ENCODE measurements around the gene NDRG4.

NDRG4 gene, protein sequence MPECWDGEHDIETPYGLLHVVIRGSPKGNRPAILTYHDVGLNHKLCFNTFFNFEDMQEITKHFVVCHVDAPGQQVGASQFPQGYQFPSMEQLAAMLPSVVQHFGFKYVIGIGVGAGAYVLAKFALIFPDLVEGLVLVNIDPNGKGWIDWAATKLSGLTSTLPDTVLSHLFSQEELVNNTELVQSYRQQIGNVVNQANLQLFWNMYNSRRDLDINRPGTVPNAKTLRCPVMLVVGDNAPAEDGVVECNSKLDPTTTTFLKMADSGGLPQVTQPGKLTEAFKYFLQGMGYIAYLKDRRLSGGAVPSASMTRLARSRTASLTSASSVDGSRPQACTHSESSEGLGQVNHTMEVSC

DNA sequence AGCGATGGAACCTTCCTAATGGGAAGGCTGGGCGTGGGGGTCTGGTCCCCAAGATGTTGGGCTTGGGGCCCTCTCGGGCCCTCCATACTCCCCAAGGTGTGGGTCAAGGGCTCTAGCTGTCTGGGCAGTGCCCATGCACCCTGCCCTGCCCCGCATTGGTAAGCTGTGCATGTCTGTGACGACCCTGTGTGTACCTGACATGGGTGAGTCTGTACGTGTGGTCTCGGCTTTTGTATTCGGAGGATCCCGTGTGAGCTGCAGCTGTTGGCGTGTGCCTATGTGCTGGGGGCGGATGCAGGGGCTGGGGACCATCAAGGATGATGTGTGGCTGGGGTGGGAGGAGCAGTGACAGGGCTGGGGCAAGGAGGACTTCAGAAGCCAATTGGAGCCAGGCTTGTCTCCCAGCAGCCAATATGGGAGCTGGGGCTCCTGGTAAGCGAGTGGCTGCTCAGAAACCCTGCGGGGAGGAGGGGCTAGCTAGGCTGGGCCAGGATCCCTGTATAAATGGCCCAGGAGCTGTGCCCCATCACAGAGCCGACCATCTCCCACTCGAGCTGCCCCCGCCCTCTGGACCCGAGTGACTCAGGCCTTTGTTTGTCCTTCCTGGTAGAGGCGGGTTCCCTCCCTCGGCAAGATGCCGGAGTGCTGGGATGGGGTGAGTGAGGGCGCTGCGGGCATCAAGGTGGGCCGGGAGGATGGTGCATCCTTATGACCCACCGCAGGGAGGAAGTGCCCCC, at the start of gene NDRG4:
Gene NDRG4, plus strand, starts transcription at position 529 of the 737 bp plus-strand sequence. Its CDS starts 106 bp downstream, at position 635.
- peak; percentile 82 for DNase-seq (ENCODE audit: low spot score)

DNA sequence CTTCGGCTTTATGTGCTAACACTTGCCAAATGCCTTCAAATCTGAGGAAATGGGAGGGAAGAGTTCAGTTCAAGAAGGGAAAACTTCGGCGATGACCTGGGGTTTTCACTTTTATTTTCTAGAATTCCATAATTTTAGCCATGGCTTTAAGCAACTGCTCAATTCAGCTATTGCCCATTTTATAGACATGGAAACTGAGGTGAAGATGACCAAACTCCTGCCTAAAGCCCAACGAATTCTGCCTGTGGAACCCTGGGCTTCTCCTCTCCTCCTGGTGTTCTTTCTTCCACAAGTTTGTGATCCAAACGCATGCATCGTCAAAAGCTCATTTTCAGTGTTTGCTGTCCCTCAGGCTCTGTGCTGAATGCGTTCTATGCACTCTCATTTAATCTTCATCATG, 49.4 kb upstream of the NDRG4 start:
- no peak for DNase-seq (ENCODE audit: low spot score)

DNA sequence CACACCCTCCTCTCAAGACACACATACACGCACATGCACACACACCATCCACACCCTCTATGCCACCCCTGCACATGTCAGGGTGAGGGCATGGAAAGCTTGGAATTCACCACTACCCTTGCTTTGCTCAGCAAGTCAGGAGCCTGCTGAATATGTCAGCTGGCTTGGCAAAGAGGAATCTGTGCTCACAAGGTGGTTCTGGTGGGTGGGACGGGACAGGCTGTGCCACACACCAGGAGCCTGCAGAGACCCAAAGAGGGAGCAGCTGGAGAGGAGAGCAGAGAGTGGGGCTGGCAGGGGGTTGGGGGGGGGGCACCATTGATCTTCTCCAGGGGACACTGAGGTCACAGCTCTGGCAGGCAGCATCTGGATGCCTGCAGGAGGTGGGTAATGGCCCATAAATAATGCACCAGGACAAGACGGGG, 48.7 kb upstream of the NDRG4 start:
- DNase-seq (ENCODE audit: low spot score): no peak

DNA sequence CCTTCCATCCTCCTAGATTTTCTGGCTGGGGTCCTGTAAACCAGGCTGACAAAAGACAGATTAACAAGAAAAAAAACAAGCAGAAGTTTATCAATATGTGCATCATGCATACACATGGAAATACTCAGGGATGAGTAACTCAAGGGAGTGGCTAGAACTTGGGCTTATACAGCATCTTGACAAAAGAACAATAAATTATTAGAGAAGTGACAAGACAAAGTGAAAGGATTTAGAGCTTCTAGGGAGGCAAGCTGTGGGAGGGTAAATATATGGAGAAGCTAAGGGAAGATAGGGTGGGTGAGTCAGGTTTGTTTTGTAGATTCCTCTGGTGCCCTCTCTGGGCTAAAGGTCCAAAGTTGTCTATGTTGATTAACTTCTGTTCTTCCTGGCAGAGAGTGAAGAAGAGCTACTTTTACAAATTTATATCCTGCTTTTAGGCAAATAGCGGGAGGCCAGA, 48.0 kb upstream of the NDRG4 start:
- no peak for DNase-seq (ENCODE audit: low spot score)

DNA sequence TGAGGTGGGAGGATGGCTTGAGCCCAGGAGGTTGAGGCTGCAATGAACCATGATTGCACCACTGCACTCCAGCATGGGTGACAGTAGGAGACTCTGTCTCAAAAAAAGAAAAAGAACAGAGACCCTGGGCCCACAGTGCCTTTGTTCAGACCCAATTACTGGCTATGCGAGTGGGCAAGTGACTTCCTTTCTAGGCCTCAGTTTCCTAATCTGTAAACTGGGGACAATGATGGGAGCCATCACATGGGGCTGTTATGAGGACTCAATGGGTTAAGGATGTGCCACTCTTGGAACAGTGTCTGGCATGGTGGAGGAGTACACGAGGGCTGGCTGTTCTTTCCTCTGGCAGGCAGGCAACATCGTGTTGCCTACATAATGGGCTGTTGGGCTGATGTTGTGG, 47.3 kb upstream of the NDRG4 start:
- DNase-seq (ENCODE audit: low spot score): no peak

DNA sequence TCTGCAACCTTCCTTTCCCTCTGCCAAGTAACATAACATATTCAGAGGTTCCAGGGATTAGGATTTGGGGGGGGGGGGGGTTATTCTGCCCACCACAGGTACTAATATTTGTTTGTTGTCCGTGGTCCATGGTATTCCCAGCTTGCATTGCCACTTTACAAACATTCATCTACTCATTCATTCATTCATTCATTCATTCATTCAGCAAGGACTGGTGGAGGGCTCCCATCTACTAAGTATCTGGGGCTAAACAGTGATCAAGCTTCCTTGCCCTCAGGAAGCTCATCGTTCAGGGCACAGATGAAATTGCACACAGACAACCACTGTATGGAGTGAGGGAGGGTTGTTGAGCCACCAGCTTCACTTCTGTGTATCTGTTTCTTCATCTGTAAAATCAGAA, 45.8 kb upstream of the NDRG4 start:
- no peak for DNase-seq (ENCODE audit: low spot score)

DNA sequence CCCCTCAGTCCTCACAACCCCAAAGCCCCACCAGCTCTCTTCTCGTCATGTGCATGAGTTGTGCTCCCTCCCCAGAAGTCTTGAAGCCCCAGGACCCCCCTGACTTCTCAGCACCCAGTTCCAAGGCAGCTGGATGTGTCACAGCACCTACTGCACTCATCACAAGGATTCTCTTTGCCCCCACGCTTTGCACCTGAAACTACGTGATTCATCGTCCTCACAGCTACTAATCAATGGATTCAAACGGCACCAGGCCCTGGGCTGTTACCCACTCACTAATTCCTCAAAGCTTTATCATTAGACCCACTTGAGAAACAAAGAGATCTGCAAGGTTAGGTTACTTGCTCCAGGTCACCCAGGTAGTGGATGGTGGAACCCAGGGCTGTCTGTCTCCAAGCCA, 45.1 kb upstream of the NDRG4 start:
- DNase-seq (ENCODE audit: low spot score): no peak

DNA sequence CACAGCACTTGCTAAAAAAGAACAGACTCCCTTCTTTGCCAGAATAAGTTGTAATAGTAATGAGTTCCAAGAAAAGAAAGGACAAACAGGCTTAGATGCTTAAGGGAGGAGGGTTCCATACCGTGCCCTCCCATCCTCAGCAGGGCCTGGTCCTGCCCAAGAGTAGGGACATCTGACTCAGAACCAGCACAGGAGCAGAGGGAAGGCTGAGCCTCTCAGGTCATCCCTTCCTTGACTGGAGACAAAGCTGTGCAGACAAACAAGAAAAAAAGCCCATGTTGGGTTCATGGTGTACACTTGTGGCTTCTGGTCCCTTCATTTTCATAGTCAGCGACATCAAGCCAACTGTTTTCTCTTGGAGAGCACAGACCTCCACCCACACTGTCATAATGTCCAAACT, 44.2 kb upstream of the NDRG4 start:
- no peak for DNase-seq (ENCODE audit: low spot score)

DNA sequence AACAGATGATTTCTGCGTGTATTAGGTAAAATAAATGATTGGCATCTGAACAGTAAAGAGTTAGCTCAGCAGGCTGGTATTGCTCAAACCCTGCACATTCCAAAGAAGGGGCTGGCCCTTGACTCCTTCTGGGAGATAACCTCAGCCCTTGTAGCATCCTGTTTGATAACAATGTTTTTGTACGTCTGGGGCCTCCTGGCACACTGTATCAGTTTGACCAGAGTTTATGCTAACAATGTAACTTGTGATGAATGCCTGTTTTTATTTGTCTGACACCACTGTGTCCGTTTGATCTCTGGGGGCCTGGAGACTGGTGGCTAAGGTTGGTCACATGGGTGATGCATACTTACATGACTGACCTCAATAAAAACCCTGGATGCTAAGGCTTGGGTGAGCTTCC, 43.8 kb upstream of the NDRG4 start:
- DNase-seq (ENCODE audit: low spot score): no peak

DNA sequence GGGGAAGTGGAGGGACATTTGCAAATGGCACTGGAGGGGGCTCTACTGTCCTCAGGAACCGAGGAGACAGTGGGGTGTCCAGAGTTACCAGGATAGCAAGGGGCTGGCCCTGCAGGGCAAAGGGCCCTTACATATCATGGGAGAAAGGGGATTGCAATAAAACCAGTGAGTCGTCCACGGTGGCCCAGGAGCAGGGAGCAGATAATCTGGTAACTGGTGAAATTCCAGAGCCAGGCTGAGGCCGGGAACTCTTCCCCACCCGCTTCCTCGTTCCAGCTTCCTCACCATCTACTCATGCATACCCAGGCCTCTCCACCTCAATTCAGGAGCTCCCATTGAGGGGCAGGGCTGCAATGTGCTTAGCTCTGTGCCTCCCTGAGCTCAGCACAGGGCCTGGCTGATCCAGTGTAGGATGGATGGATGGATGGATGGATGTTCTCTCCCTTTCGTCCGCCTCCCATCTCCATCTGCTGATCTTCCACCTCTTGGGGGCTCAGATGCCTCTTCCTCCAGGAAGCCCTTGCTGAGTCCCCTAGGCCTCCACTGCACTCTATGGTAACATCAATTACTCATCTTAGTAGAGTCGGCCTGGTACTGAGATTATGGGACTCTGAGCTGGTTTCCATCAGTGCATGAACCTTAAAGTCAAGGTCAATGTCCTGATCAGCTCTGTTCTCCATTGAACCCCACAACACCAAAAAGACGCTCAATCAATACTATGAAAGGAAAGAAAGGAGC, 41.2 kb upstream of the NDRG4 start:
- DNase-seq (ENCODE audit: low spot score): no peak

DNA sequence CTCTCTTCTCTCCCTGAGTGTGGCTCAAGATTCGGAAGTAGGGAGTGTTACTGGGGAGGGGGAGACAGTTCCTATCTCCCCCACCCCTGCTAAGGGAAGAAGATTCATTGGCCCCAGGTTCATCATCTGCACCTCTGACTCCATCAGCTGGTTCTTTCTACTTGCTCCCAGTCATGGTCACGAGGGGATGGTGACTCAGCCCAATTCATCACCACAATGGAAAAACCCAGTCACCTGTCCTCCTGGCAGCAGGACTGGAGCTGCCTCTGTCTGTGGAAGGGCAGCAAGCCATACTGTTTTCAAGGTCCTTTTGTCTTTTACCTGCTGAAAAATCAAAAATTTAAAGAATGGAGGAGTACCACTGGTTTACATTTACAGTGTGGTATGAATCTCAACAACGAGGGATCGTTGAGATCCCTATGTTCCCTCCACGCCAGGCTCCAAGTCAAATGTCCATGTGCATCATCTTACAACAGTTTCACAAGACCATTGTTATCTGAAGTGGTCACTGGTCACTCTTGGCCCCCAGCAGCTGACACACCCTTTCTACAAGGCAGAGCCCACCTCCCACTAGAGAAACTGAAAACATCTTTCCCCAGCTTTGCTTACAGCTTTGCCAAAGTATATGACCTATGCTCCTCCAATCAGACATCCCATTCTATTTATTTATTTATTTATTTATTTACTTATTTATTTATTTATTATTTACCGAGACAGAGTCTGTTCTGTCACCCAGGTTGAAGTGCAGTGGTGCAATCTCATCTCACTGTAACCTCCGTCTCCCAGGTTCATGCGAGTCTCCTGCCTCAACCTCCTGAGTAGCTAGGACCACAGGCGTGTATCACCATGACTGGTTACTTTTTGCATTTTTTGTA, 40.4 kb upstream of the NDRG4 start:
- DNase-seq (ENCODE audit: low spot score): no peak

DNA sequence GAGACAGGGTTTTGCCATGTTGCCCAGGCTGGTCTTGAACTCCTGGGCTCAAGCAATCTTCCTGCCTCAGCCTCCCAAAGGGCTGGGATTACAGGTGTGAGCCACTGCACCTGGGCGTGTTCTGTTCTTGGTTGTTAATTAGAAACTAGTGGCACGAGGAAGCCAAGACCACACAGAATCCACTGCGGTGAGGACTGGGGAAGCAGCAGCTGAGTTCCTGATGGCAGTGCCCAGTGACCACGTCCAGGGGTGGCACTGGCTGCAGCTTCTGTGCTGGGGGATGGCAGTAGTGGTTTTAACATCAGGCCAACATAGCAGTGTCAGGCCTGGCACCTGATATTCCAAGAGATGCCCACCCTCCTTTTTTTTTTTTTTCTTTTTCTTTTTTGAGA, 39.7 kb upstream of the NDRG4 start:
- no peak for DNase-seq (ENCODE audit: low spot score)

DNA sequence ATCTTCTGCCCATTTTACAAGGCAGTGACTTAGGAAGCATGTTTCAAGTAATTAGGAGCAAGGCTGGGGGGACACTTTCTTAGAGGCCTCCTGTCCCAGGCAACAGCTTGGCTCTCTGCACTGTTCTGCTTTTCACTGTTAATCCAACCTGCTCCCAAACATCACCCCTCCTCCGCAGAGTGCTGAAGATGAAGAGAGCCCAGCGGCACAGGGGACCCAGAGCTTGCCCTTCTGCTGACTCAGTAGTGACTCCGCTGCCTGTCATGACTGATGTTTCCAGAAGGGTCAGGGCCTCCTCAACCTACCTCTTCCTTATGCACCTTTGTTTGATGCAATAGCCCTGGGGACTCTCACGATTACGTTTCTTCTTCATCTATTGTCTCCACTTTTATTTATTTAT, 38.9 kb upstream of the NDRG4 start:
- no peak for DNase-seq (ENCODE audit: low spot score)

DNA sequence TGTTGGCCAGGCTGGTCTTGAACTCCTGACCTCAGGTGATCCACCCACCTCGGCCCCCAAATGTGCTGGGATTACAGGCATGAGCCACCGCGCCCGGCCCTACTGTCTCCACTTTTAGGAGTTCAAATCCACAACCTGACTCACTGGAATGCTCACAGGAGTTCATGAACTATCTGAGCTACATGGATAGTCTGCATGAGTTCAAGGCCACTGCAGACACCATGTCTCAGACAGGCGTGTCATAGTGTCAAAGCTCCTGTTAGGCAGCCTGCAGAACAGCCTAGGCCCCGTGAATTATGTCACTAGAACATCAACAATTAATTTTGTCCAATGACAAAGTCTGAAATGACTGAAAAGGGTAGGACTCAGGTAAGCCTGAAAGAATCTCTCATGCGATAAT, 38.3 kb upstream of the NDRG4 start:
- no peak for DNase-seq (ENCODE audit: low spot score)

DNA sequence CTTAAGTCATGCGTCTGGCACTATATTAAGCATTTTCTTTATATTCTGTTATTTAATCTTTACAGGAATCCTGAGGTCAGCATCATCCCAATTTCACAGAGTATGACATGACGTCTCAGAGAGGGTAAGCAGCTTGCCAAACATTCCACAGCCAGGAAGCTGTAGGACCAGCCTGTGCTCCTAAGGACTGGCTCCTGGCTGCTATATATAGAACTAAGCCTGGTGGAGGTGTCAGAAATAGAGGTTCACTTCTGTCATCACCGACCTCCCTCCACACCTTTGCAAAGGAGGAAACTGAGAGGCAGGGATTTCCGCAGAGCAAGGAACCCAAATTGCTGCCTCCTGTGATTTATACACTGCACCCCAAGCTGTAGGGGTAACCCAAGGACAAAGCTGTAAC, 37.9 kb upstream of the NDRG4 start:
- no peak for DNase-seq (ENCODE audit: low spot score)

DNA sequence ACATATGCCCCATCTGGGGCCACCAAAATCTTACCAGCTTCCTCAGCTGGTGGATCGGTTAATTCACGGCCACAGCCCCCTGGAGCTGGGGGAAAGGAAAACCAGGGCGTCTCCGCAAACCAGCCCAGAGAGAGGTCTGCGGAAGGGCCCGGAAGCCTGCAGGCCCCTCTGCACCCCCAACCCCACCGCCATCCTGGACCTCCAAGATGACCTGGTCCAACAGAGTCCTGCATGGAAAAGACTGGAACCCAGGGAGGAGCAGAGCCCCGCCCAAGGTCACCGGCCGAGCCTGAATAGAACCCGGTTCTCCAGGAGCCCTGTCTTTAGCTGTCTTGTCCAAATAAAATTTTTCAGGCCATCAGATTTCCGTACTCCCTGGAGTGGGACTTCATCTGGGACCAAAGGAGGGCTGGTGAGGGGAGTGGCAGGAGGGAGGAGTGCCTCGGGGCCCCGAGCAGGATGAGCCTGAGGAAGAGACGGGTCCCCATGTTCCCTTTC, 37.4 kb upstream of the NDRG4 start:
- no peak for DNase-seq (ENCODE audit: low spot score)

DNA sequence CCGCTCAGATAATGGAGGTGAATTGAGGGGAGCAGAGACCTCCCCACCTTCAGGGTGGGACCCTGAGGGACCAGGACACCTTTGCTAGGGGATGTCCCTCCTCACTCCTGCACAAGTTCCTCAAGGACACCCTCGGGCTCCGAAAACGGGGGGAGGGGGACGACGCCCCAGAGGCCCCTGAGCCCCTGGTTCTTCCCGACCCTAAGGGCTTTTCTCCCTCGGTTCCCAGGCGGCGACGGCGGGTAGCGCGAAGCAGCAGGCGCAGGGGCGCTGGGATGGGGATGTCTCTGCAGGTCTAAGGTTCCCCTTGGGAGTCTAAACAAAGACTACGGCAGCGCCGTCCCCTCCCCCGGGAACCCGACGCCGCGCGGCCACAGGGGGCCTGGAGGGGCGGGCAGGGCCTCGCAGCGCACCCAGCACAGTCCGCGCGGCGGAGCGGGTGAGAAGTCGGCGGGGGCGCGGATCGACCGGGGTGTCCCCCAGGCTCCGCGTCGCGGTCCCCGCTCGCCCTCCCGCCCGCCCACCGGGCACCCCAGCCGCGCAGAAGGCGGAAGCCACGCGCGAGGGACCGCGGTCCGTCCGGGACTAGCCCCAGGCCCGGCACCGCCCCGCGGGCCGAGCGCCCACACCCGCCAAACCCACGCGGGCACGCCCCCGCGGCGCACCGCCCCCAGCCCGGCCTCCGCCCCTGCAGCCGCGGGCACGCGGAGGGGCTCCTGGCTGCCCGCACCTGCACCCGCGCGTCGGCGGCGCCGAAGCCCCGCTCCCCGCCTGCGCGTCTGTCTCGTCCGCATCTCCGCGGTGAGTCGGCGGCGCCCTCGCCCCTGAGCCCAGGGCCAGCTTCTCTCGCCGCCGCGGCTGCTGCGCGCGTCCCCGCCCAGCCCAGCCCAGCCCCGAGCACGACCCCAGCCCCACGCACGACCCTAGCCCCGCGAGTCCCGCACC, 36.7 kb upstream of the NDRG4 start:
- peak; percentile 58 for DNase-seq (ENCODE audit: low spot score)

DNA sequence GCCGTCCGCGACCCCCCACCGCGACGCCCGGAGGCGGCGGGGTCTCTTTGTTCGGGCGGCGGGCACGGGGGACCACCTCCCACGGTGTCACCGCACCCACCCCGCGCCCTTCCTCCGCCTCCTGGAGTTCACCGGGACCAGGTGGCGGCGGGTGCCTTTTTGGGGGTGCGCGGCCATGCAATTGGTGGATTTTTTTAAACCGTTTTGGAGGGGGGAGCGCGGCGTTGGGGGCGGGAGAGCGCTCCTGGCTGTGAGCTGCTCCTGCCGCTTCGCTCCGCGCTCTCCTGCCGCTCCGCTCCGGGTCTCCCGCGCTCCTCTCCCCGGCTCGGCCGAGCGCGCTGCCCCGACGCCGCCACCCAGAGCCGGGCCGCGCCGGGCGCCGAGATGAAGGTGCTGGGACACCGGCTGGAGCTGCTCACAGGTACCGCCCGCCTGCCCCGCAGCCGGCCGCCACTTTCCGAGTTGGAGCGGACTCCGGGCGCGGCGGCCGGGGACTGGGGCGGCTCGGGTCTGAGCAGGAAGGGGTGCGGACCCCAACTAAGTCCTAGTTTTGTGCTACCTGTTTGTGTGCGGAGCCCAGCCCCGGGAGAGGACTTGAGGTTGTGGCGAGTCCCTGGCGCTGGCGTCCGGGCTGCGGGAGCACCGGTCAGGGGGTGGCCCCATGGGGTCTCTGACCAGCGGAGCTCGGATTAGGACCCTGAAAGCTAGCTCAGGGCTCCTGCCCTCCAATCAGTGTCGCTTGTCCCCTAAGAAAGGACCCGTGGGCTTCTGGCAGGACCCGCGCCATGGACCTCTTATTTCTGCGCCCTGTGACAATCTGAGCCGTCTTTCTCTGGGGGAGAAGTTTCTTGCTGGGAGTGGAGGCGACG, 35.7 kb upstream of the NDRG4 start:
- peak; percentile 51 for DNase-seq (ENCODE audit: low spot score)

DNA sequence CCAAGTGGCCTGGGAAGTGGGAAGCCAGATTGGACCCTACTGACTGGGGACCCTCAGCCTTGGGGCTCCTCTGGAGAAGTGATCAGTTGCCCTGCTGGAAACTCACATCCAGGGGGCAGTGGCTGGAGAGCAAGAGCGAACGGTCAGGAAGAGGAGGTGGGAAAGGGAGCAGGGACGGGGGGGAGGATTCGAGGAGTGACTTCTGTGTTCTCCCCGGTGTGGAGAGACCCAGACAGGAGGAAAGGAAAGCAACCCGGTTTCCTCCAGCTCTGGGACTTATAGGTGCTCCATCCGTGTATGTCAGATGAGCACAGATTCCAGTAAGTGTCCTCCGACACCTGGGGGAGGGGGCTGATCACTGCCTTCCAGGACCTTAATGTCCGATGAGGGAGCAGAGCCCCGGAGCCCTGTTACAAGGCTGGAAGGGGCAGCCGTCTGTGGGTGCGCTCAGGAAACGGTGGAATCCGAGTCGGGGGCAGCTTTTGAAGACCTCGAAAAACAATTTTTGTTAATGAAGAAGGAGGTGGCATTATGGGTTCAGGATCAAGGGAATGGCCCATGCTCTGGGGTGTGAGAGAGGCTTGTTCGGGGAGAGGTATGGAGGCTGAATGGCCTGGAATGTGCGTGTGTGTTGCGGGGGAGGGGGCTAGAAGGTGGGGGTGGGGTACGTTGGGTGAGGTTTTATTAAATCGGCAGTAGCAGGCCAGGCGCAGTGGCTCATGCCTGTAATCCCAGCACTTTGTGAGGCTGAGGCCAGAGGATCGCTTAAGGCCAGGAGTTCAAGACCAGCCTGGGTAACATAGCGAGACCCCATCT, 34.8 kb upstream of the NDRG4 start:
- DNase-seq (ENCODE audit: low spot score): no peak

Measured in germinal center (tissue), 1 donor.